ACC112 (cell line): ENCODE data around the gene ZNF138.
"Not testable (repeated sequence)": the region's sequence is repeated elsewhere in the genome, so short reads cannot be mapped to it uniquely, and the experiment has no call there.

ENCODE experiments used
- H2AFZ ChIP-seq: fragments of 200-600 bp; sonication (generic); one replicate; pipeline ENCODE4 v1.6.0; 2017; ENCODE audit warnings: antibody characterized with exemption, low read length; ENCODE audit not compliant: unreplicated experiment
- H3K27ac ChIP-seq: fragments of 200-600 bp; sonication (generic); 2 replicates; pipeline ENCODE4 v1.5.1; 2014; ENCODE audit warnings: low read depth, mild to moderate bottlenecking, antibody characterized with exemption, low read length, moderate library complexity
- H3K27me3 ChIP-seq: fragments of 200-600 bp; sonication (generic); 2 replicates; pipeline ENCODE4 v1.6.1; 2014; ENCODE audit warnings: mild to moderate bottlenecking, antibody characterized with exemption, low read length, moderate library complexity, mixed read lengths; ENCODE audit not compliant: insufficient read depth
- H3K36me3 ChIP-seq: fragments of 200-600 bp; sonication (generic); 2 replicates; pipeline ENCODE4 v1.6.1; 2016; ENCODE audit warnings: mild to moderate bottlenecking, antibody characterized with exemption, low read length, moderate library complexity, mixed read lengths; ENCODE audit not compliant: insufficient read depth
- H3K4me1 ChIP-seq: fragments of 200-600 bp; sonication (generic); one replicate; pipeline ENCODE4 v1.6.1; 2016; ENCODE audit warnings: low read length, mixed read lengths; ENCODE audit not compliant: insufficient read depth, unreplicated experiment, control insufficient read depth
- H3K4me3 ChIP-seq: fragments of 200-600 bp; sonication (generic); 2 replicates; pipeline ENCODE4 v1.5.1; 2014; ENCODE audit warnings: mild to moderate bottlenecking, low read depth, low read length
- H3K79me2 ChIP-seq: fragments of 200-600 bp; sonication (generic); one replicate; pipeline ENCODE4 v1.6.0; 2016; ENCODE audit warnings: low read length; ENCODE audit not compliant: control insufficient read depth, unreplicated experiment, insufficient read depth

ZNF138 gene

GRCh38 chr7:64789241-64789640, 5.0 kb upstream of the ZNF138 start:
- not testable (repeated sequence) for H3K79me2 ChIP-seq, H2AFZ ChIP-seq, H3K27ac ChIP-seq, H3K4me1 ChIP-seq, H3K36me3 ChIP-seq, H3K4me3 ChIP-seq
- H3K27me3 ChIP-seq, result peaks cover 15% of the 10 kb centered on the region; the same call in 1 of the 2 replicates

GRCh38 chr7:64793106-64793755, 997 bp upstream of the ZNF138 start:
- Histone ChIP-seq H3K36me3 (peaks cover 3% of the 10 kb centered on the region; the same call in 1 of the 2 replicates), H3K27me3 (peaks cover 3% of the 10 kb centered on the region; the same call in 1 of the 2 replicates), H3K27ac (no peak overlapping the region), H3K4me3 (no peak overlapping the region), H2AFZ (peak overlapping the region; percentile 62), H3K4me1 (peaks cover 5% of the 10 kb centered on the region), H3K79me2 (peaks cover 26% of the 10 kb centered on the region)

- no peak overlapping the region for H3K27ac ChIP-seq
- peaks cover 5% of the 10 kb centered on the region for H3K4me1 ChIP-seq
- H3K36me3 ChIP-seq, result peaks cover 3% of the 10 kb centered on the region; the same call in 1 of the 2 replicates
- H3K27me3 ChIP-seq, result no peaks in the 10 kb centered on the region
- peak overlapping the region; percentile 83 for H3K4me3 ChIP-seq
- peak overlapping the region; percentile 62 for H2AFZ ChIP-seq
- H3K79me2 ChIP-seq, result peaks cover 31% of the 10 kb centered on the region
These were observed 948 bp downstream of the ZNF138 start for GRCh38 chr7:64795176-64795575.

GRCh38 chr7:64799169-64799568, 4.9 kb downstream of the ZNF138 start:
- not testable (repeated sequence) for H3K4me1 ChIP-seq, H2AFZ ChIP-seq, H3K27ac ChIP-seq, H3K36me3 ChIP-seq, H3K27me3 ChIP-seq, H3K4me3 ChIP-seq
- peaks cover 42% of the 10 kb centered on the region for H3K79me2 ChIP-seq

- peaks cover 16% of the 10 kb centered on the region for H3K79me2 ChIP-seq
- H3K4me1 ChIP-seq, result no peaks in the 10 kb centered on the region
- no peaks in the 10 kb centered on the region for H3K36me3 ChIP-seq
- no peak overlapping the region for H3K4me3 ChIP-seq
- no peaks in the 10 kb centered on the region for H3K27me3 ChIP-seq
- no peak overlapping the region for H2AFZ ChIP-seq
- H3K27ac ChIP-seq, result no peak overlapping the region
These were observed 8.5 kb downstream of the ZNF138 start for GRCh38 chr7:64802699-64803098.

GRCh38 chr7:64807731-64808365, 13.6 kb downstream of the ZNF138 start:
- H3K4me3 ChIP-seq, result no peak overlapping the region
- no peaks in the 10 kb centered on the region for H3K36me3 ChIP-seq
- H3K27ac ChIP-seq, result no peak overlapping the region
- H3K27me3 ChIP-seq, result no peaks in the 10 kb centered on the region
- no peak overlapping the region for H2AFZ ChIP-seq
- no peaks in the 10 kb centered on the region for H3K4me1 ChIP-seq
- H3K79me2 ChIP-seq, result peaks cover 4% of the 10 kb centered on the region

GRCh38 chr7:64811767-64812166, 17.5 kb downstream of the ZNF138 start:
- Histone ChIP-seq H2AFZ (no peak overlapping the region), H3K4me1 (no peaks in the 10 kb centered on the region), H3K79me2 (peaks cover 4% of the 10 kb centered on the region), H3K27me3 (no peaks in the 10 kb centered on the region), H3K36me3 (no peaks in the 10 kb centered on the region), H3K27ac (no peak overlapping the region), H3K4me3 (no peak overlapping the region)

- H3K36me3 ChIP-seq, result peaks cover 16% of the 10 kb centered on the region
- H3K4me1 ChIP-seq, result no peaks in the 10 kb centered on the region
- H2AFZ ChIP-seq, result no peak overlapping the region
- H3K4me3 ChIP-seq, result no peak overlapping the region
- no peaks in the 10 kb centered on the region for H3K79me2 ChIP-seq
- no peak overlapping the region for H3K27ac ChIP-seq
- H3K27me3 ChIP-seq, result no peaks in the 10 kb centered on the region
These were observed 36.7 kb downstream of the ZNF138 start for GRCh38 chr7:64830926-64831325.

- Histone ChIP-seq H3K36me3 (peaks cover 16% of the 10 kb centered on the region), H3K79me2 (no peaks in the 10 kb centered on the region), H2AFZ (no peak overlapping the region), H3K27me3 (no peaks in the 10 kb centered on the region), H3K27ac (no peak overlapping the region), H3K4me1 (no peaks in the 10 kb centered on the region), H3K4me3 (no peak overlapping the region)
These were observed 37.9 kb downstream of the ZNF138 start for GRCh38 chr7:64832136-64832535.

- Histone ChIP-seq H3K27me3 (no peaks in the 10 kb centered on the region), H3K4me3 (no peak overlapping the region), H3K4me1 (no peaks in the 10 kb centered on the region), H3K27ac (no peak overlapping the region), H2AFZ (no peak overlapping the region), H3K79me2 (no peaks in the 10 kb centered on the region), H3K36me3 (peaks cover 16% of the 10 kb centered on the region)
These were observed 40.8 kb downstream of the ZNF138 start for GRCh38 chr7:64834989-64835388.

GRCh38 chr7:64835856-64836255, 41.6 kb downstream of the ZNF138 start:
- not testable (repeated sequence) for H3K4me3 ChIP-seq, H2AFZ ChIP-seq, H3K27me3 ChIP-seq, H3K79me2 ChIP-seq, H3K4me1 ChIP-seq, H3K27ac ChIP-seq
- peaks cover 12% of the 10 kb centered on the region for H3K36me3 ChIP-seq
